ENCODE results near the gene BANP. TPM values are rescaled to one million over a fixed set of nuclear protein-coding genes. Genes with fewer than 3 reads are reported as not detected.

The BANP gene
- polyA plus RNA-seq, 1 of the 3 experiments (the other 2 are of a cell fraction), result 16.8 TPM

DNA sequence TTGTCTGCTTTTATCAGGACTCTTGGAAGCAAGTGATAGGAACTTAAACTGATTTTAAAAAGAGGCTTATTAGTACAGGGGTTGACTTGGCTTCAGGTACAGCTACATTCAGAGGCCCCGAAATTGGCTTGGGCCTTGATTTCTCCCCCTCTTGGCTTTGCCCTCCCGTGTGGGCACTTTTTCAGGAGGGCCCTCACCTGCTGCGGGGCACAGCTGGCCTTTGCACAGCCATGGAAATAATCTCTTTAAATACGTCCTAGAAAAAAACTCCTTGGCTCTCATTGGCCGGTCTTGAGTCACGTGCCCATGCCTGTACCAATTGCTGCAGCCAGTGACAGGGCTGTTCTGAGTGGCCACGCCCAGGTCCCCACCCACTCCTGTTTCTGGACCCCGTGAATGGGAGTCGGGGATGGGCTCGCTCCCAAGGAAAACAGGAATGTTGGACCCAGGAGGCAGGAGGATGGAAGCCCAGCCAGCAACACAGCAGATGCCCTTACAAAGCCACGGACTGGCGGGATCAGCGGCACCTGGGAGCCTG, 29.9 kb upstream of the BANP start:
- 63% methylated on average over 11 of the region's 13 CpGs for WGBS (ENCODE audit: low lambda C conversion rate)
- H3K36me3 ChIP-seq (replicated peaks in 1 of 2; ENCODE audit: control insufficient read depth in 1 of 2, insufficient read depth in 2 of 2, low read length in 1 of 2), result no peaks in the 10 kb centered on the region
- peaks cover 0 to 14% of the 10 kb centered on the region in 2 experiments; a peak in 2 of 4 replicates for H3K4me1 ChIP-seq (ENCODE audit: control insufficient read depth in 1 of 2, insufficient read depth in 2 of 2, low read depth in 1 of 2, low read length in 1 of 2)
- ChIA-PET CTCF (no interaction called here), POLR2A (no interaction called here)
- no peaks in the 10 kb centered on the region for H4K20me1 ChIP-seq (ENCODE audit: insufficient read depth)
- H3K27ac ChIP-seq (ENCODE audit: low read depth in 2 of 2, low read length in 1 of 2), result no peak overlapping the region
- no peaks in the 10 kb centered on the region for H3K79me2 ChIP-seq (ENCODE audit: insufficient read depth)
- H3K27me3 ChIP-seq (ENCODE audit: insufficient read depth), result no peaks in the 10 kb centered on the region; the same call in 1 of the 2 replicates
- H3K9me3 ChIP-seq, result no peaks in the 10 kb centered on the region
- H2AFZ ChIP-seq (ENCODE audit: low read depth), result no peak overlapping the region
- TF ChIP-seq, protein P1, sequence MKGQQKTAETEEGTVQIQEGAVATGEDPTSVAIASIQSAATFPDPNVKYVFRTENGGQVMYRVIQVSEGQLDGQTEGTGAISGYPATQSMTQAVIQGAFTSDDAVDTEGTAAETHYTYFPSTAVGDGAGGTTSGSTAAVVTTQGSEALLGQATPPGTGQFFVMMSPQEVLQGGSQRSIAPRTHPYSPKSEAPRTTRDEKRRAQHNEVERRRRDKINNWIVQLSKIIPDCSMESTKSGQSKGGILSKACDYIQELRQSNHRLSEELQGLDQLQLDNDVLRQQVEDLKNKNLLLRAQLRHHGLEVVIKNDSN (IDR thresholded peaks at IDR 0.05; ENCODE audit: borderline replicate concordance, low read depth), result peak; percentile 60; the same call in 1 of the 2 replicates
- TF ChIP-seq GABPA (IDR thresholded peaks at IDR 0.05; ENCODE audit: low read depth), result no peak
- H3K9me2 ChIP-seq, result no peaks in the 10 kb centered on the region
- H3F3A ChIP-seq (replicated peaks; ENCODE audit: insufficient read depth), result no peaks in the 10 kb centered on the region
- DNase-seq, result no peak
- H3K4me3 ChIP-seq (ENCODE audit: low read depth in 2 of 2, low read length in 1 of 2), result no peak overlapping the region
- no peak overlapping the region for H3K4me2 ChIP-seq
- H3K9ac ChIP-seq, result no peak overlapping the region

DNA sequence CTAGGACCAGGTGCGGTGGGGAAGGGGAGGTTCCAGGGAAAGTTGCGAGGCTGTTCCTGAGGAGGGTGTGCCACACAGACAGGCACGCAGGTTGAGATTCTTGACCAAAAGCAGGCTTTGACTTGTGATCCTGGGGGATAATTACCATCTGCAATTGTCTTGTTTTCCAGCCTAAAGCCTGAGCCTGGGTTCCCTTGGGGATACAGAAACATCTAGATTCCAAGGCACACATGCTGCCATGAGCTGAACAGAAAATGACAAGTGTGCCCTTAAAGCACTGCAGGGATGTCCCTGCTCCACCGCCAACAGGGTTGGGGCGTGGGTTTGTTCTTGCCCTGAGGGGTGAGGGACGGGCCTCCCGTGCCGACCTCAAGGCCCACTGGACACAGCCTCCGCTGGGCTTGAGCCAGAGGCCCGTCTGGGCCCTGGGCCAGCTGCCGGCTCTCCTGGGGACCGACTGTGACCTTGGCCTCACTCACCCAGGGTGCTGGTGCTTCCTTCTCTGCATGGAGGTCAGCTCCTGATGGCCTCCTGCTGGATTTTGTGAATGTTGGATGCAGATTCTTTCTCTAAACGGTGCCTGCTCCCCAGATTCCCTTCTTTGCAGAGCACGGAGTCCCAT, 28.9 kb upstream of the BANP start:
- Histone ChIP-seq H3K27me3 (ENCODE audit: insufficient read depth) (no peaks in the 10 kb centered on the region; the same call in 1 of the 2 replicates), H3K27ac (ENCODE audit: low read depth in 2 of 2, low read length in 1 of 2) (no peak overlapping the region; a peak in 1 of 4 replicates), H4K20me1 (ENCODE audit: insufficient read depth) (no peaks in the 10 kb centered on the region), H3K79me2 (ENCODE audit: insufficient read depth) (no peaks in the 10 kb centered on the region), H3K4me3 (ENCODE audit: low read depth in 2 of 2, low read length in 1 of 2) (no peak overlapping the region), H3K4me2 (no peak overlapping the region), H3K36me3 (replicated peaks in 1 of 2; ENCODE audit: control insufficient read depth in 1 of 2, insufficient read depth in 2 of 2, low read length in 1 of 2) (no peaks in the 10 kb centered on the region), H2AFZ (ENCODE audit: low read depth) (no peak overlapping the region), H3K9me3 (no peaks in the 10 kb centered on the region), H3F3A (replicated peaks; ENCODE audit: insufficient read depth) (no peaks in the 10 kb centered on the region), H3K4me1 (ENCODE audit: control insufficient read depth in 1 of 2, insufficient read depth in 2 of 2, low read depth in 1 of 2, low read length in 1 of 2) (peaks cover 0 to 14% of the 10 kb centered on the region in 2 experiments; a peak in 2 of 4 replicates), H3K9me2 (no peaks in the 10 kb centered on the region), H3K9ac (no peak overlapping the region)
- TF ChIP-seq RFX5 (IDR thresholded peaks at IDR 0.05; ENCODE audit: low read length) (no peak), YY1 (IDR thresholded peaks at IDR 0.05; ENCODE audit: low read depth) (no peak)
- POLR2A ChIA-PET, result no interaction called here
- DNase-seq, result peak; percentile 66
- CTCF ChIA-PET, result interaction anchor here (0.6 to 1.8 kb wide), 3 partner anchors 9 to 143 kb away, joined by 3 to 6 read pairs (median 4); no protein-coding TSS in a partner anchor
- 75% methylated on average over 6 of the region's 14 CpGs for WGBS (ENCODE audit: low lambda C conversion rate)

DNA sequence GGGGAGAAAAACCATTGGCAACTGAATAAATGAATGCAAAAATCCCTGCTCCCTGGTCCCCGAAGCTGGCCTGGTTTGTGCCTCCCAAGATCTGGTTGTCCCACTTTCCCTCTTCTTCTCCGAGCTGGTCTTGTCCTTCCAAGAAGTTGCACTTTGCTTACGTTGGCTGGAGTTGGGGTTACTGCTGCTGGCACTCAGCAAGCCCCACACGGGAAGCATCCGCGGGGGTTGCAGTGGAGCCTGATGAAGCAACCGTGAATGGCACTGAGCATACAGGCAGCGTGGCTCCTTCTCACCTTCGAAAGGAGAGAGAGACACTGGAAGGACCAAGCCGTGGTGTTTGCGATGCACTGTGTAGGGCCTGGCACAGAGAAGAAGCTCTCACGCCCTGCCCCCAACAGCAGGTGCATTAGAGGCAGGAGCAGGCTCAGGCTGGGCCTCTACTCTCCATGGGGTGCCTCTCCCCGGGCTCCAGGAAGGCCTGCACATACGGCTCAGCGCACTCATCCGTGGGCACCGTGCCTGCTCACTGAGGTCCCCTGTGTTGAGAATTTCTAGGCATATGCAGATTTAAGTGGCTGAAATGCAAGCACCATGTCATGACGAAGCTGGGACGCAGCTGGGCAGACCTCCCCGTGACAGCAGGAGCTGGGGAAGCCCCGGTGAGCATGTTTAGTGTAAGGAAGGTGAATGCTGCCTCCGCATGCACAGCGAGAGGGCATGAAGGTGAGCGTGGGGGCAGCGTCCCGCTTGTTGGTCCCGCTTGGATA, 27.0 kb upstream of the BANP start:
- Histone ChIP-seq H3F3A (replicated peaks; ENCODE audit: insufficient read depth) (no peaks in the 10 kb centered on the region), H3K27me3 (ENCODE audit: insufficient read depth) (no peaks in the 10 kb centered on the region; the same call in 1 of the 2 replicates), H3K27ac (ENCODE audit: low read depth in 2 of 2, low read length in 1 of 2) (no peak overlapping the region), H3K4me2 (no peak overlapping the region), H3K4me1 (ENCODE audit: control insufficient read depth in 1 of 2, insufficient read depth in 2 of 2, low read depth in 1 of 2, low read length in 1 of 2) (peaks cover 0 to 14% of the 10 kb centered on the region in 2 experiments; a peak in 2 of 4 replicates), H3K79me2 (ENCODE audit: insufficient read depth) (no peaks in the 10 kb centered on the region), H4K20me1 (ENCODE audit: insufficient read depth) (no peaks in the 10 kb centered on the region), H3K9ac (no peak overlapping the region), H3K36me3 (replicated peaks in 1 of 2; ENCODE audit: control insufficient read depth in 1 of 2, insufficient read depth in 2 of 2, low read length in 1 of 2) (no peaks in the 10 kb centered on the region), H3K9me2 (no peaks in the 10 kb centered on the region), H3K9me3 (no peaks in the 10 kb centered on the region), H3K4me3 (ENCODE audit: low read depth in 2 of 2, low read length in 1 of 2) (no peak overlapping the region), H2AFZ (ENCODE audit: low read depth) (no peak overlapping the region)
- WGBS (ENCODE audit: low lambda C conversion rate), result 55% methylated on average over 20 of the region's 27 CpGs
- POLR2A ChIA-PET, result no interaction called here
- no peak for TF ChIP-seq POLR2AphosphoS5 (IDR thresholded peaks at IDR 0.05; ENCODE audit: low read depth, low read length)
- no peak for TF ChIP-seq RCOR1 (IDR thresholded peaks at IDR 0.05; ENCODE audit: low read length)
- TF ChIP-seq, protein P2, sequence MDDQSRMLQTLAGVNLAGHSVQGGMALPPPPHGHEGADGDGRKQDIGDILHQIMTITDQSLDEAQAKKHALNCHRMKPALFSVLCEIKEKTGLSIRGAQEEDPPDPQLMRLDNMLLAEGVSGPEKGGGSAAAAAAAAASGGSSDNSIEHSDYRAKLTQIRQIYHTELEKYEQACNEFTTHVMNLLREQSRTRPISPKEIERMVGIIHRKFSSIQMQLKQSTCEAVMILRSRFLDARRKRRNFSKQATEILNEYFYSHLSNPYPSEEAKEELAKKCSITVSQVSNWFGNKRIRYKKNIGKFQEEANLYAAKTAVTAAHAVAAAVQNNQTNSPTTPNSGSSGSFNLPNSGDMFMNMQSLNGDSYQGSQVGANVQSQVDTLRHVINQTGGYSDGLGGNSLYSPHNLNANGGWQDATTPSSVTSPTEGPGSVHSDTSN (IDR thresholded peaks at IDR 0.05), result no peak
- CTCF ChIA-PET, result interaction anchor here (2.7 kb wide), 1 partner anchor 145 kb away, joined by 14 read pairs; no protein-coding TSS in a partner anchor
- no peak for DNase-seq
